ENCODE results near the gene CBY1.

The CBY1 gene

GRCh38 chr22:38721551-38721950, 65.1 kb downstream of the CBY1 start:
- DNase-seq (ENCODE audit: low spot score) (no peak), FAIRE-seq (peak; percentile 56)
